ENCODE data around the gene LTBP1. TPM values are rescaled to one million over a fixed set of nuclear protein-coding genes. Genes with fewer than 3 reads are reported as not detected.

Gene LTBP1
- total RNA-seq, 1 experiment from 2014 or later = 119 TPM

DNA sequence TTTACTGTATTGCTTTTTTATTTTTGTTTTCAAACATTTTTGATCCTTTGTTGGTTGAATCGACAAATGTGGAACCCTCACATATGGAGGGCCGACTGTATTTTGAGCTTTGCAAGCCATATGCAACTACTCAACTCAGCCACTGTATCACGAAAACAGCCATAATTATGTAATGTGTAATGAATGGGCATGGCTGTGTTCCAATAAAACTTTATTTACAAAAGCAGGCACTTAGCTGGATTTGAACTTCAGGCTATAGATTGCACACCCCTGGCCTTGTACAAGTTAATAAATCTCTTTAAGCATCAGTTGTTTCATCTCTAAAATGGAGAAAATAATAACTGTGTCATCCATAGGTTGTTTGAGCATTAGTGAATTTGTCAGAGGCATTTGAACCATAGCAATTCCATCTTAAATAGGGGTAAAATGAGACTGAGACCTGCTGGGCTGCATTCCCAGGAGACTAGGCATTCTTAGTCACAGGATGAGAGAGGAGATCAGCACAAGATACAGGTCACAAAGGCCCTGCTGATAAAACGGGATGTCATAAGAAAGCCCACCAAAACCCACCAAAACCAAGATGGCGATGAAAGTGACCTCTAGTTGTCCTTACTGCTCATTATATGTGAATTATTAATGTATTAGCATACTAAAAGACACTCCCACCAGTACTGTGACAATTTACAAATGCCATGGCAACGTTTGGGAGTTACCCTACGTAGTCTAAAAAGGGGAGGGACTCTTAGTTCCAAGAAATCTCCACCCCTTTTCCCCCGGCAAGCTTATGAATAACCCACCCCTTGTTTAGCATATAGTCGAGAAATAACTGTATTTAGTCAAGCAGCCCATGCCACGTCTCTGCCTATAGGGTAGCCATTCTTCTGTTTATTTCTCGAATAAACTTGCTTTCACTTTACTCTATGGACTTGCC is 13.7 kb upstream of the LTBP1 start:
- DNase-seq (ENCODE audit: unreplicated experiment) = no peak
- no TSS peak for BruUV-seq (replicated peaks)
- Mint-ChIP-seq H3K9me3 (ENCODE audit: unreplicated experiment) (no peaks in the 10 kb centered on the region), H3K27me3 (ENCODE audit: insufficient read depth, unreplicated experiment) (peaks cover 2% of the 10 kb centered on the region), H3K27ac (ENCODE audit: low read depth, unreplicated experiment) (no peak overlapping the region), H3K4me1 (ENCODE audit: insufficient read depth, unreplicated experiment) (peaks cover 4% of the 10 kb centered on the region), H3K4me3 (ENCODE audit: unreplicated experiment) (no peak overlapping the region), H3K36me3 (ENCODE audit: insufficient read depth, unreplicated experiment) (no peaks in the 10 kb centered on the region)
- TF ChIP-seq, protein P1, sequence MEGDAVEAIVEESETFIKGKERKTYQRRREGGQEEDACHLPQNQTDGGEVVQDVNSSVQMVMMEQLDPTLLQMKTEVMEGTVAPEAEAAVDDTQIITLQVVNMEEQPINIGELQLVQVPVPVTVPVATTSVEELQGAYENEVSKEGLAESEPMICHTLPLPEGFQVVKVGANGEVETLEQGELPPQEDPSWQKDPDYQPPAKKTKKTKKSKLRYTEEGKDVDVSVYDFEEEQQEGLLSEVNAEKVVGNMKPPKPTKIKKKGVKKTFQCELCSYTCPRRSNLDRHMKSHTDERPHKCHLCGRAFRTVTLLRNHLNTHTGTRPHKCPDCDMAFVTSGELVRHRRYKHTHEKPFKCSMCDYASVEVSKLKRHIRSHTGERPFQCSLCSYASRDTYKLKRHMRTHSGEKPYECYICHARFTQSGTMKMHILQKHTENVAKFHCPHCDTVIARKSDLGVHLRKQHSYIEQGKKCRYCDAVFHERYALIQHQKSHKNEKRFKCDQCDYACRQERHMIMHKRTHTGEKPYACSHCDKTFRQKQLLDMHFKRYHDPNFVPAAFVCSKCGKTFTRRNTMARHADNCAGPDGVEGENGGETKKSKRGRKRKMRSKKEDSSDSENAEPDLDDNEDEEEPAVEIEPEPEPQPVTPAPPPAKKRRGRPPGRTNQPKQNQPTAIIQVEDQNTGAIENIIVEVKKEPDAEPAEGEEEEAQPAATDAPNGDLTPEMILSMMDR (IDR thresholded peaks at IDR 0.05; ENCODE audit: unreplicated experiment) = no peak
- ChIA-PET POLR2A (no interaction called here), CTCF (interaction anchor here (1.0 kb wide), 1 partner anchor 12 kb away, joined by 5 read pairs; no protein-coding TSS in a partner anchor)
- intact Hi-C loops (cut with micrococcal nuclease) = no loop called here

DNA sequence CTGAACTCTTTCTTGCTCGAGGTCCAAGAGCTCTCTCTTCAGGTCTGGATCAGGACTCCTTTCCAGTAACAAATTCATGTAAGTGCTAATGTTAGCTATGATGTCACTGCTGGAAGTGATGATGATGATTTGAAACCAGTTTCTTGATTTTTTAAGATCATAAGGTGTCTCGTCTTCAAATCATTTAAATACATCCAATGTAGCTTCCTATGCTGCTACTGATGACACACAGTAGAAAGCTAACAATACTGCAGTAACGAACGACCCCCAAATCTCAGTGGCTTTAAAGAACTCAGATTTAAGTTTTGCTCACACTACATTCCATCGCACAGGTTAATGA is 13.0 kb upstream of the LTBP1 start:
- H3K9me3 Mint-ChIP-seq (ENCODE audit: unreplicated experiment) = no peaks in the 10 kb centered on the region
- no peaks in the 10 kb centered on the region for H3K27me3 Mint-ChIP-seq (ENCODE audit: insufficient read depth, unreplicated experiment)
- BruUV-seq (replicated peaks) = no TSS peak
- POLR2A ChIA-PET = no interaction called here
- peaks cover 5% of the 10 kb centered on the region for H3K4me1 Mint-ChIP-seq (ENCODE audit: insufficient read depth, unreplicated experiment)
- no peak overlapping the region for H3K27ac Mint-ChIP-seq (ENCODE audit: low read depth, unreplicated experiment)
- TF ChIP-seq, protein P1 (IDR thresholded peaks at IDR 0.05; ENCODE audit: unreplicated experiment) = no peak
- H3K4me3 Mint-ChIP-seq (ENCODE audit: unreplicated experiment) = no peak overlapping the region
- no peak for DNase-seq (ENCODE audit: unreplicated experiment)
- no peaks in the 10 kb centered on the region for H3K36me3 Mint-ChIP-seq (ENCODE audit: insufficient read depth, unreplicated experiment)
- CTCF ChIA-PET = interaction anchor here (1.0 kb wide), 1 partner anchor 12 kb away, joined by 5 read pairs; no protein-coding TSS in a partner anchor
- intact Hi-C loops (cut with micrococcal nuclease) = no loop called here

DNA sequence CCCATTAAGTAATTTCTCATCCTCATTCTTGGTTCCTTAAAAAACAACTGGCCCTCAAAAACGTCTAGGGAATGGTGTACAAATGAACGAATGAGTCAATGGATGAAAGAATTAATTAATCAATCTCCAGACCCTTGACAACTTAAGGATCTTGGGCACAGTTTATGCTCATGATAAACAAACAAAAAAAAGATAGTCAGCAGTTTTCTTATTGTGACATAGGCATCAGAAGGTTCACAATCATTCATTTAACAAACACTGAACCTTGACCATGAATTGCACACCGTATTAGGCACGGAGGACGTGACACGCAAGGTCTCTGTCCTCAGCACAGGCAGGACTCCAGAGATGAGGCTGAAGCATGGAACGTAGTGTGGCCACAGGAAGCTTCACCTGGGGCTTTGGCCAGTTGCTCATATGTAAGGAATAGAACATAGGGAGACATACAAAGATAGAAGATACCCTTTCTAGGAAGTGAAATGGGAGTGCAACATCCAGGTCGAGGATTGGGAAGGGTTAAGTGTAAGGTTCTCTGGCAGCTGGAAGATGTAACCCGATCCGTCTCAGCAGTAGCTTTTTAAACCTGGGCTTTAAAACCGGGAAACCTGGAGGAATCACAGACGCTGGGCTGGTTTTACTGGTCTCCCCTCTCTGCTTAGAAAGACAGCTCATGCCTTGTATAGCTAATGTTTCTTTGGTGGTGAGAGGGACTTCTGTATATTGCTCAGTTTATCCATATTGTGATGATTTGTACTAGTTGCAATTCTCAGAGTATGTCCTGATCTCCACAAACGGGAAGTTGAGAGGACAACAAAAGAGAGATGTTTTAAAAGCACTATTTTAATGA is 8.9 kb upstream of the LTBP1 start:
- POLR2A ChIA-PET = no interaction called here
- intact Hi-C loops (cut with micrococcal nuclease) = no loop called here
- DNase-seq (ENCODE audit: unreplicated experiment) = peak; percentile 39
- TF ChIP-seq, protein P1 (IDR thresholded peaks at IDR 0.05; ENCODE audit: unreplicated experiment) = no peak
- CTCF ChIA-PET = interaction anchor here (0.6 to 1.2 kb wide), 2 partner anchors 88 to 510 kb away, joined by 3 read pairs; no protein-coding TSS in a partner anchor
- H3K27ac Mint-ChIP-seq (ENCODE audit: low read depth, unreplicated experiment) = no peak overlapping the region
- no peaks in the 10 kb centered on the region for H3K9me3 Mint-ChIP-seq (ENCODE audit: unreplicated experiment)
- no peaks in the 10 kb centered on the region for H3K27me3 Mint-ChIP-seq (ENCODE audit: insufficient read depth, unreplicated experiment)
- H3K4me1 Mint-ChIP-seq (ENCODE audit: insufficient read depth, unreplicated experiment) = peaks cover 5% of the 10 kb centered on the region
- no TSS peak for BruUV-seq (replicated peaks)
- no peak overlapping the region for H3K4me3 Mint-ChIP-seq (ENCODE audit: unreplicated experiment)
- H3K36me3 Mint-ChIP-seq (ENCODE audit: insufficient read depth, unreplicated experiment) = no peaks in the 10 kb centered on the region

DNA sequence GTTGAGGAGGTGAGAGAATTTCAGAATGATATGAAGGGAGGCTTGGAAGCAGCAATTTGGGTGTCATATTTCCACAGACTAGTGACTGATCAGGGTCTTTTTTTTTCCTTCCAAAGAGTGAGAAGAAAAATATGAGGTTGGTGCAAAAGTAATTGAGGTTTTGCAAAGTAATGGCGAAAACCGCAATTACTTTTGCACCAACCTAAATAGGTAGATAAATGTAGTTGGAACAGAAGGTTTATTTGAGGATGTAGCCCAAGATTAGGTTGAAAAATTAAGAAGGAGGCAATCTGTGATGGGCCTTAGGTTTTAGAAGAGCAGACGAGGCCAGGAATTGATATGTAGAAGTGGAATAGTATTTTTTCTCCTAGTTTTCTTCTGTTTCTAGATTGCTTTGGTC is 7.8 kb upstream of the LTBP1 start:
- no peak for DNase-seq (ENCODE audit: unreplicated experiment)
- H3K4me3 Mint-ChIP-seq (ENCODE audit: unreplicated experiment) = no peak overlapping the region
- H3K27me3 Mint-ChIP-seq (ENCODE audit: insufficient read depth, unreplicated experiment) = no peaks in the 10 kb centered on the region
- intact Hi-C loops (cut with micrococcal nuclease) = no loop called here
- POLR2A ChIA-PET = no interaction called here
- H3K36me3 Mint-ChIP-seq (ENCODE audit: insufficient read depth, unreplicated experiment) = no peaks in the 10 kb centered on the region
- H3K27ac Mint-ChIP-seq (ENCODE audit: low read depth, unreplicated experiment) = no peak overlapping the region
- BruUV-seq (replicated peaks) = no TSS peak
- peaks cover 5% of the 10 kb centered on the region for H3K4me1 Mint-ChIP-seq (ENCODE audit: insufficient read depth, unreplicated experiment)
- H3K9me3 Mint-ChIP-seq (ENCODE audit: unreplicated experiment) = no peaks in the 10 kb centered on the region
- TF ChIP-seq, protein P1 (IDR thresholded peaks at IDR 0.05; ENCODE audit: unreplicated experiment) = no peak
- CTCF ChIA-PET = no interaction called here

Data from MCF 10A (cell line).